Lung (tissue), 12 donors: ENCODE results near the gene SNX30. TPM values are rescaled to one million over a fixed set of nuclear protein-coding genes. Genes with fewer than 3 reads are reported as not detected.

Experiments used
- ATAC-seq: fragments of 200-7000 bp; cut with Tn5 transposase; one replicate; pipeline ENCODE4 v1.9.1; 2020; ENCODE audit warnings: moderate number of reproducible peaks; ENCODE audit not compliant: insufficient read depth, low FRiP score
- DNase-seq, 3 donors: peaks; one replicate each; pipeline ENCODE4 v3.0.0-alpha.2; 2013 to 2017
- H3K27ac ChIP-seq, 2 donors: one replicate each; pipeline ENCODE4 v1.5.1; 2013; ENCODE audit warnings: mild to moderate bottlenecking in 2 of 2, moderate library complexity in 2 of 2, control low read depth in 1 of 2, inconsistent platforms in 1 of 2, low read depth in 1 of 2, low read length in 1 of 2
- H3K27me3 ChIP-seq, 3 donors: one replicate each; pipeline ENCODE4 v1.5.1; 2013; ENCODE audit warnings: low read length in 2 of 3; ENCODE audit not compliant: control insufficient read depth in 3 of 3, insufficient read depth in 3 of 3
- H3K36me3 ChIP-seq, 4 donors: one replicate each; pipeline ENCODE4 v1.5.1; 2013; ENCODE audit warnings: low read length in 4 of 4, mild to moderate bottlenecking in 1 of 4, moderate library complexity in 1 of 4; ENCODE audit not compliant: control insufficient read depth in 4 of 4, insufficient read depth in 4 of 4
- H3K4me1 ChIP-seq, 5 donors: one replicate each; pipeline ENCODE4 v1.5.1; 2013; ENCODE audit warnings: low read length in 5 of 5, mild to moderate bottlenecking in 2 of 5, moderate library complexity in 1 of 5; ENCODE audit not compliant: control insufficient read depth in 5 of 5, insufficient read depth in 5 of 5
- H3K4me3 ChIP-seq: one replicate; pipeline ENCODE4 v1.5.1; 2013; ENCODE audit warnings: mild to moderate bottlenecking, control low read depth, moderate library complexity
- H3K9ac ChIP-seq, 2 donors: one replicate each; pipeline ENCODE4 v1.5.1; 2013; ENCODE audit warnings: low read length in 2 of 2, control low read depth in 1 of 2; ENCODE audit not compliant: insufficient read depth in 1 of 2
- H3K9me3 ChIP-seq, 4 donors: one replicate each; pipeline ENCODE4 v1.5.1; 2013; ENCODE audit warnings: low read length in 3 of 4, mild to moderate bottlenecking in 1 of 4, moderate library complexity in 1 of 4; ENCODE audit not compliant: control insufficient read depth in 4 of 4, insufficient read depth in 3 of 4
- CTCF ChIP-seq: IDR thresholded peaks from 2 replicates; pipeline ENCODE4 v1.5.1; 2012; ENCODE audit warnings: mild to moderate bottlenecking; ENCODE audit errors: control extremely low read depth, extremely low read depth
- WGBS, 2 donors: extraction: QIAGEN DNeasy Blood & Tissue Kit; methylation state at CpG; one replicate each; pipeline ENCODE4 v1.1.7; 2013; 5-methylcytosine and 5-hydroxymethylcytosine counted together
- polyA plus RNA-seq, 2 donors: library from polyadenylated mRNA; stranded (reverse); fragments of 200-250 nt; gene quantifications; one replicate each; pipeline ENCODE4 v1.2.1, GENCODE V29; 2013
- total RNA-seq, 2 donors: library from RNA; depleted of rRNA in 1 of 2; stranded (reverse); fragments of >200 nt in 1 of 2; gene quantifications; one replicate each; pipeline ENCODE4 v1.2.1, GENCODE V29; 2014 to 2021
- donor health status: control.
- donor health status: control.
- donor health status: Bipolar disorder and iron deficiency.
- donor health status: healthy.
- donor health status: DM: yes; HTN: yes; CAD: no.

The SNX30 gene
- total and polyA plus RNA-seq, 4 donors: 13.7 to 63.1 (median 35.8) TPM

- ATAC-seq (no peak), DNase-seq (no peak)
- Histone ChIP-seq H3K36me3 (peaks cover 0 to 3% (median 0%) of the 10 kb centered on the region in 4 donors), H3K27me3 (no peaks in the 10 kb centered on the region), H3K4me3 (no peak overlapping the region), H3K27ac (no peak overlapping the region), H3K4me1 (peaks cover 0 to 13% (median 0%) of the 10 kb centered on the region in 5 donors), H3K9ac (no peak overlapping the region), H3K9me3 (peaks cover 0 to 3% (median 0%) of the 10 kb centered on the region in 4 donors)
- TF ChIP-seq CTCF: no peak
- 83 to 85% methylated on average over 7 of the region's 7 CpGs for WGBS, 2 donors
Measured at GRCh38 chr9:112764837-112765236, 14.3 kb downstream of the SNX30 start.

GRCh38 chr9:112765281-112765680 lies 14.7 kb downstream of the SNX30 start:
- H3K4me1 ChIP-seq: peaks cover 0 to 15% (median 0%) of the 10 kb centered on the region in 5 donors
- H3K36me3 ChIP-seq: peaks cover 0 to 3% (median 0%) of the 10 kb centered on the region in 4 donors
- ATAC-seq (no peak), DNase-seq (no peak)
- H3K9me3 ChIP-seq: peaks cover 0 to 3% (median 0%) of the 10 kb centered on the region in 4 donors
- 91 to 92% methylated on average over 1 of the region's 1 CpG for WGBS, 2 donors
- H3K4me3 ChIP-seq: no peak overlapping the region
- H3K27me3 ChIP-seq: no peaks in the 10 kb centered on the region
- TF ChIP-seq CTCF: no peak
- H3K27ac ChIP-seq: no peak overlapping the region
- no peak overlapping the region for H3K9ac ChIP-seq

- no peak for ATAC-seq
- no peak overlapping the region for H3K27ac ChIP-seq
- WGBS, 2 donors: 48 to 55% methylated on average over 8 of the region's 8 CpGs
Measured at GRCh38 chr9:112771359-112772214, 21.0 kb downstream of the SNX30 start.

More at GRCh38 chr9:112771359-112772214, 21.0 kb downstream of the SNX30 start:
- H3K9ac ChIP-seq: no peak overlapping the region
- H3K36me3 ChIP-seq: peaks cover 0 to 5% (median 0%) of the 10 kb centered on the region in 4 donors
- no peak for TF ChIP-seq CTCF
- peaks cover 0 to 13% (median 8%) of the 10 kb centered on the region in 5 donors for H3K4me1 ChIP-seq
- DNase-seq: no peak
- no peak overlapping the region for H3K4me3 ChIP-seq
- H3K27me3 ChIP-seq: no peaks in the 10 kb centered on the region
- H3K9me3 ChIP-seq: peaks cover 0 to 2% (median 0%) of the 10 kb centered on the region in 4 donors
